SH-SY5Y (cell line): ENCODE measurements around the gene DLG2.

Source experiments
- GATA2 ChIP-seq: IDR thresholded peaks from 2 replicates; pipeline ENCODE4 v1.6.1; 2011; ENCODE audit warnings: mild to moderate bottlenecking, low read depth, low read length
- GATA3 ChIP-seq: IDR thresholded peaks from 2 replicates; pipeline ENCODE4 v1.6.1; 2011; ENCODE audit warnings: low read depth, mild to moderate bottlenecking, low read length, moderate library complexity

GRCh38 chr11:85540635-85541205 lies 86.4 kb downstream of the DLG2 start:
- TF ChIP-seq GATA2 (no peak), GATA3 (no peak)
